Stimulated activated CD4-positive, alpha-beta T cell treated with anti-CD3 and anti-CD28 coated beads, Interleukin-15, amount 100 ng/mL, for 48 hours (primary cell): ENCODE measurements around the gene ABCF2.

Source experiments
- DNase-seq, 2 donors: peaks; one replicate each; pipeline ENCODE4 v3.0.0-alpha.2; 2020; ENCODE audit warnings: low read depth in 2 of 2

The ABCF2 gene

GRCh38 chr7:151252961-151253711, 26.1 kb upstream of the ABCF2 start:
- no peak for DNase-seq

GRCh38 chr7:151252561-151252835, 25.5 kb upstream of the ABCF2 start:
- DNase-seq, result no peak

GRCh38 chr7:151251689-151252560, 24.9 kb upstream of the ABCF2 start:
- no peak for DNase-seq

GRCh38 chr7:151251328-151251688, 24.3 kb upstream of the ABCF2 start:
- DNase-seq, result no peak

- no peak for DNase-seq
Observed at GRCh38 chr7:151250181-151251132, 23.5 kb upstream of the ABCF2 start.

- no peak for DNase-seq
Observed at GRCh38 chr7:151249732-151250072, 22.7 kb upstream of the ABCF2 start.

GRCh38 chr7:151249034-151249731, 22.2 kb upstream of the ABCF2 start:
- no peak for DNase-seq

- no peak for DNase-seq
Observed at GRCh38 chr7:151248346-151249033, 21.5 kb upstream of the ABCF2 start, which contains the start of gene SMARCD3. Gene SMARCD3 (minus strand): TSS chr7:151248694. CDS start chr7:151248562, 132 bp downstream.

- no peak for DNase-seq
Observed at GRCh38 chr7:151247611-151248345, 20.8 kb upstream of the ABCF2 start.

GRCh38 chr7:151246851-151247580, 20.0 kb upstream of the ABCF2 start:
- no peak for DNase-seq

GRCh38 chr7:151246102-151246850, 19.3 kb upstream of the ABCF2 start:
- no peak for DNase-seq

GRCh38 chr7:151245360-151246101, 18.5 kb upstream of the ABCF2 start:
- peak in 1 of 2 donors; percentile 47 for DNase-seq

GRCh38 chr7:151244841-151245346, 17.9 kb upstream of the ABCF2 start:
- no peak for DNase-seq

GRCh38 chr7:151244196-151244840, 17.3 kb upstream of the ABCF2 start:
- peak in 1 of 2 donors; percentile 62 for DNase-seq

- no peak for DNase-seq
Observed at GRCh38 chr7:151243408-151244195, 16.6 kb upstream of the ABCF2 start.

GRCh38 chr7:151243045-151243349, 16.0 kb upstream of the ABCF2 start:
- DNase-seq, result no peak
